Nephron progenitor cell (in vitro differentiated cells): ENCODE results near the gene AKAP7.

Source experiments
- DNase-seq: peaks from one replicate; pipeline ENCODE4 v3.0.0; 2021
- H3K27ac Mint-ChIP-seq: 2 replicates; pipeline ENCODE4 v1.8.0; 2021; ENCODE audit warnings: mild to moderate bottlenecking, moderate library complexity, mixed read lengths
- H3K27me3 Mint-ChIP-seq: 2 replicates; pipeline ENCODE4 v1.8.0; 2021; ENCODE audit warnings: mild to moderate bottlenecking, low read depth, mixed read lengths; ENCODE audit not compliant: poor library complexity
- H3K36me3 Mint-ChIP-seq: 2 replicates; pipeline ENCODE4 v1.8.0; 2021; ENCODE audit warnings: low read depth, mixed read lengths
- H3K4me1 Mint-ChIP-seq: 2 replicates; pipeline ENCODE4 v1.8.0; 2021; ENCODE audit warnings: mixed read lengths
- H3K4me3 Mint-ChIP-seq: 2 replicates; pipeline ENCODE4 v1.8.0; 2021; ENCODE audit warnings: mild to moderate bottlenecking, moderate library complexity, mixed read lengths
- H3K9me3 Mint-ChIP-seq: 2 replicates; pipeline ENCODE4 v1.8.0; 2021; ENCODE audit warnings: mild to moderate bottlenecking, moderate library complexity, mixed read lengths
- CTCF ChIP-seq: fragments of 200-600 bp; sonication (generic); IDR thresholded peaks from 2 replicates; pipeline ENCODE4 v1.5.0; 2021; ENCODE audit warnings: antibody characterized with exemption

Gene AKAP7

GRCh38 chr6:131167773-131168172 is 32.5 kb downstream of the AKAP7 start:
- TF ChIP-seq CTCF: no peak
- Mint-ChIP-seq H3K4me3 (no peak overlapping the region), H3K4me1 (peaks cover 1% of the 10 kb centered on the region), H3K27ac (no peak overlapping the region), H3K27me3 (no peaks in the 10 kb centered on the region), H3K9me3 (no peaks in the 10 kb centered on the region), H3K36me3 (peaks cover 7% of the 10 kb centered on the region)
- DNase-seq: no peak

- Mint-ChIP-seq H3K36me3 (peaks cover 7% of the 10 kb centered on the region), H3K4me3 (no peak overlapping the region), H3K4me1 (no peaks in the 10 kb centered on the region), H3K27ac (no peak overlapping the region), H3K27me3 (no peaks in the 10 kb centered on the region), H3K9me3 (no peaks in the 10 kb centered on the region)
- TF ChIP-seq CTCF: no peak
- no peak for DNase-seq
These were observed 34.3 kb downstream of the AKAP7 start for GRCh38 chr6:131169613-131170012.

- Mint-ChIP-seq H3K27me3 (no peaks in the 10 kb centered on the region), H3K9me3 (no peaks in the 10 kb centered on the region), H3K36me3 (peaks cover 7% of the 10 kb centered on the region), H3K4me1 (peaks cover 4% of the 10 kb centered on the region), H3K4me3 (no peak overlapping the region), H3K27ac (no peak overlapping the region)
- no peak for TF ChIP-seq CTCF
- DNase-seq: no peak
These were observed 37.0 kb downstream of the AKAP7 start for GRCh38 chr6:131172222-131172621.

GRCh38 chr6:131173680-131174079 is 38.4 kb downstream of the AKAP7 start:
- no peak overlapping the region for H3K4me3 Mint-ChIP-seq
- H3K36me3 Mint-ChIP-seq: peaks cover 12% of the 10 kb centered on the region
- peaks cover 9% of the 10 kb centered on the region for H3K4me1 Mint-ChIP-seq
- no peaks in the 10 kb centered on the region for H3K9me3 Mint-ChIP-seq
- H3K27ac Mint-ChIP-seq: no peak overlapping the region
- no peak for TF ChIP-seq CTCF
- no peaks in the 10 kb centered on the region for H3K27me3 Mint-ChIP-seq
- DNase-seq: no peak

DNA sequence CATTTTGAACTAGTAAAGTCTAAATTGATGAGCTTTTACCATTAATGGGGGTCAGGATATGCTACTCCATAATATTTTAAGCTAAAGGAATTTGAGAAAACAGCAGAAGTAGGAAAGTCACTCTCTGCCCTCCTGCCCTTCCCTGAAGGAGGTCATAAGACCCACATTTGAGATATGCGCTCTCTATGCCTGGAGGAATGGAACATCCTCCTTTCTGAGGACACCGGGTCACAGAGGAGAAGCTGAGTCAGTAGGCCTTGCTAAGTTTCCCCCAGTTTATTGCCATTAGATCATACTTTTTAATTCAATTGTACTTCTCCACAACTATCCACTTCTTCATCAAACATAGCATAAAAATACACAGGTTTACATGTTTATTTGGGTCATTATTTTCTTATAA is 40.3 kb downstream of the AKAP7 start:
- no peak overlapping the region for H3K27ac Mint-ChIP-seq
- peaks cover 9% of the 10 kb centered on the region for H3K4me1 Mint-ChIP-seq

More for the DNA sequence above, 40.3 kb downstream of the AKAP7 start:
- Mint-ChIP-seq H3K4me3 (no peak overlapping the region), H3K27me3 (no peaks in the 10 kb centered on the region), H3K36me3 (peaks cover 14% of the 10 kb centered on the region), H3K9me3 (no peaks in the 10 kb centered on the region)
- TF ChIP-seq CTCF: no peak
- no peak for DNase-seq
